Erythroblast (primary cell): Measurements from ENCODE around the gene ABCB9.

Source experiments
- DNase-seq, 2 experiments: peaks; one replicate each; lab custom pipeline; 2025; lab: John Stamatoyannopoulos, UW
- GATA1 ChIP-seq: IDR thresholded peaks from 2 replicates; pipeline ENCODE4 v1.6.1; 2011; ENCODE audit warnings: low read depth, mild to moderate bottlenecking, control low read depth, low read length, moderate library complexity
- POLR2A ChIP-seq: IDR thresholded peaks from 2 replicates; pipeline ENCODE4 v1.6.1; 2011; ENCODE audit warnings: mild to moderate bottlenecking, low read length

Gene ABCB9

GRCh38 chr12:122889761-122890520, 76.3 kb downstream of the ABCB9 start:
- no peak for TF ChIP-seq POLR2A
- DNase-seq = peak; percentile 40 to 43

- TF ChIP-seq GATA1 = no peak
- peak; percentile 36 for TF ChIP-seq POLR2A
- peak; percentile 64 to 75 for DNase-seq
Observed at GRCh38 chr12:122888232-122888752, 78.0 kb downstream of the ABCB9 start.

GRCh38 chr12:122887819-122888212, 78.4 kb downstream of the ABCB9 start:
- peak; percentile 24 to 53 for DNase-seq
- no peak for TF ChIP-seq POLR2A
- TF ChIP-seq GATA1 = no peak

GRCh38 chr12:122886851-122887818, 79.1 kb downstream of the ABCB9 start:
- DNase-seq = peak; percentile 78 to 91
- TF ChIP-seq GATA1 = no peak
- peak; percentile 49 for TF ChIP-seq POLR2A

- DNase-seq = peak in 1 of 2 experiments; percentile 40
Observed at GRCh38 chr12:122886161-122886560, 80.1 kb downstream of the ABCB9 start.

GRCh38 chr12:122884860-122885259, 81.4 kb downstream of the ABCB9 start:
- TF ChIP-seq GATA1 (no peak), POLR2A (no peak)
- peak in 1 of 2 experiments; percentile 29 for DNase-seq

More at GRCh38 chr12:122886161-122886560, 80.1 kb downstream of the ABCB9 start:
- TF ChIP-seq GATA1 = no peak
- TF ChIP-seq POLR2A = no peak

- TF ChIP-seq POLR2A (no peak), GATA1 (no peak)
- DNase-seq = no peak
Observed at GRCh38 chr12:122884091-122884826, 82.0 kb downstream of the ABCB9 start.

GRCh38 chr12:122882908-122883558, 83.2 kb downstream of the ABCB9 start:
- peak; percentile 47 to 50 for DNase-seq
- TF ChIP-seq GATA1 = no peak
- TF ChIP-seq POLR2A = no peak

- TF ChIP-seq POLR2A (no peak), GATA1 (no peak)
- DNase-seq = peak; percentile 66 to 69
Observed at GRCh38 chr12:122880668-122881067, 85.6 kb downstream of the ABCB9 start.

- DNase-seq = no peak
- TF ChIP-seq GATA1 = no peak
Observed at GRCh38 chr12:122880155-122880667, 86.1 kb downstream of the ABCB9 start.
